ENCODE measurements around the gene JAG1. TPM values are rescaled to one million over a fixed set of nuclear protein-coding genes. Genes with fewer than 3 reads are reported as not detected.
"Not testable (repeated sequence)": the region's sequence is repeated elsewhere in the genome, so short reads cannot be mapped to it uniquely, and the experiment has no call there.

JAG1 gene
- total and polyA plus RNA-seq, 8 donors: 31.2 to 70.8 (median 57.8) TPM

DNA sequence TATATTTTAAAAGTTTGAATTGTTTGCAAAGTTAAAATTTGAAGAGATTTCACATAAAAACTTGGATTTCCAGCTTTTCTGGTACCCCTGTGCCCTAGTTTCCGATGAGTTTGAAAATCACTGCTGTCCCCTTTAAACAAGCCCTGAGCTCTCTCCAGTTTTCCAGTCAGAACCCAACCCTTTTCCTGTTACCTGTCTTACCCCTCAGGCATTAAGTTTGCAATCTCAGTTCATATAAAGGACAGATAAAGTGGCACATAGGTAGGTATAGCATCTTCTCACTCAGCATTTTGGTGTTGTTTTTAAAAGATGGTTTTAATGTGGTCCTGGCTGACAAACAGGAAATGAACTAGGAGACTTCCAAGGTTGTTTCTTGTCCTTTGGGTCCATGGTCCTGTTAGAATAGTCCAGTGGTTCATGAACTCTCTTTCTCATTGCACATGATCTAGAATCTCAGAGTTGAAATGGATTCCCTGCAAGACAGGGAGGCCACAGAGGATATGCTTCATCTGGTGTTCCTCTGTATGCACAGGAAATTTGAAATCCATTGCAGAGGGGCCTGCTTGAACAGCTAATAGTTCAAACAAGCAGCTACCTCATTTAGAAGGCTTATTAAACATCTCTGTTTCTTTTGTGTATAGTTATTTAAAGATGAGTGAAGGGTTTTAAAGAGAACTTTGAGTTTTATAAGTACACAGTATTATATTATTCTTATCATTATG lies 82.7 kb downstream of the JAG1 start:
- Histone ChIP-seq H3K27ac (peak overlapping the region in 1 of 2 donors; percentile 22), H3K4me3 (no peak overlapping the region), H3K27me3 (no peaks in the 10 kb centered on the region), H3K9me3 (no peaks in the 10 kb centered on the region), H3K4me1 (no peaks in the 10 kb centered on the region), H3K36me3 (no peaks in the 10 kb centered on the region)
- DNase-seq (no peak), ATAC-seq (peak; percentile 23)
- TF ChIP-seq, protein P1, sequence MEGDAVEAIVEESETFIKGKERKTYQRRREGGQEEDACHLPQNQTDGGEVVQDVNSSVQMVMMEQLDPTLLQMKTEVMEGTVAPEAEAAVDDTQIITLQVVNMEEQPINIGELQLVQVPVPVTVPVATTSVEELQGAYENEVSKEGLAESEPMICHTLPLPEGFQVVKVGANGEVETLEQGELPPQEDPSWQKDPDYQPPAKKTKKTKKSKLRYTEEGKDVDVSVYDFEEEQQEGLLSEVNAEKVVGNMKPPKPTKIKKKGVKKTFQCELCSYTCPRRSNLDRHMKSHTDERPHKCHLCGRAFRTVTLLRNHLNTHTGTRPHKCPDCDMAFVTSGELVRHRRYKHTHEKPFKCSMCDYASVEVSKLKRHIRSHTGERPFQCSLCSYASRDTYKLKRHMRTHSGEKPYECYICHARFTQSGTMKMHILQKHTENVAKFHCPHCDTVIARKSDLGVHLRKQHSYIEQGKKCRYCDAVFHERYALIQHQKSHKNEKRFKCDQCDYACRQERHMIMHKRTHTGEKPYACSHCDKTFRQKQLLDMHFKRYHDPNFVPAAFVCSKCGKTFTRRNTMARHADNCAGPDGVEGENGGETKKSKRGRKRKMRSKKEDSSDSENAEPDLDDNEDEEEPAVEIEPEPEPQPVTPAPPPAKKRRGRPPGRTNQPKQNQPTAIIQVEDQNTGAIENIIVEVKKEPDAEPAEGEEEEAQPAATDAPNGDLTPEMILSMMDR (IDR thresholded peaks at IDR 0.05): no peak
- intact Hi-C loops (cut with DNase I): no loop called here

DNA sequence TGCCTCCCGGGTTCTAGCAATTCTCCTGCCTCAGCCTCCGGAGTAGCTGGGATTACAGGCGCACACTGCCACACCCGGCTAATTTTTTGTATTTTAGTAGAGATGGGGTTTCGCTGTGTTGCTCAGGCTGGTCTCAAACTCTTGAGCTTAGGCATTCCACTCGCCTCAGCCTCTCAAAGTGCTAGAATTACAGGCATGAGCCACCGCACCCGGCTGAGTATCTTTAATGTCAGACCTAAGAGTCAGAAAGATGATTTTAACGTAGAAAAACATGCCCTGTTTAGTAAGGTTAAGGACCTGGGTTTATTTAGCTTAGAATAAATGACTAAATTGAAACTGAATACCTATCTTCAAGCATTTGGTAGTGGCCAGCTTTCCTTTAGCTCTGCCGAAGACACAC lies 83.4 kb downstream of the JAG1 start:
- H3K9me3 ChIP-seq; intact Hi-C loops (cut with DNase I); DNase-seq; H3K36me3 ChIP-seq; H3K4me3 ChIP-seq; H3K27ac ChIP-seq; H3K27me3 ChIP-seq; H3K4me1 ChIP-seq: not testable (repeated sequence)
- ATAC-seq: peak; percentile 58

Small RNA genes lying within 50 kb of the gene (microRNA-seq; reads per million reads assigned to microRNA genes)
- gene MIR6870: 0.27 to 0.34 reads per million in 2 donors

Other genes with a start within 250 kb of the JAG1 start
- gene MKKS, start 239.8 kb downstream of the JAG1 start, total RNA-seq: 10 to 100 TPM; 13.8 to 19.2 TPM
- 10 to 100 TPM; 20.5 to 30.2 (median 25.1) TPM for gene MKKS, start 239.8 kb downstream of the JAG1 start, polyA plus RNA-seq (ENCODE audit: insufficient read length in 6 of 6)
- 1 to 10 TPM; 6.0 to 6.9 TPM for gene SLX4IP, start 238.7 kb downstream of the JAG1 start, total RNA-seq
- gene SLX4IP, start 238.7 kb downstream of the JAG1 start, polyA plus RNA-seq (ENCODE audit: insufficient read length in 6 of 6): 10 to 100 TPM in 4 of 6 donors, 1 to 10 TPM in 2; 9.2 to 12.3 (median 11.0) TPM